GM19455 (cell line): ENCODE results near the gene PMS2.
A peak's percentile ranks its signal among the peaks of the same experiment; 100 is the strongest.
"Not testable (repeated sequence)": the region's sequence is repeated elsewhere in the genome, so short reads cannot be mapped to it uniquely, and the experiment has no call there.

ENCODE experiments used
- ATAC-seq: cut with Tn5 transposase; IDR thresholded peaks from one replicate; pipeline ENCODE4 v1.9.1; 2021; ENCODE audit not compliant: unreplicated experiment

PMS2 gene, protein sequence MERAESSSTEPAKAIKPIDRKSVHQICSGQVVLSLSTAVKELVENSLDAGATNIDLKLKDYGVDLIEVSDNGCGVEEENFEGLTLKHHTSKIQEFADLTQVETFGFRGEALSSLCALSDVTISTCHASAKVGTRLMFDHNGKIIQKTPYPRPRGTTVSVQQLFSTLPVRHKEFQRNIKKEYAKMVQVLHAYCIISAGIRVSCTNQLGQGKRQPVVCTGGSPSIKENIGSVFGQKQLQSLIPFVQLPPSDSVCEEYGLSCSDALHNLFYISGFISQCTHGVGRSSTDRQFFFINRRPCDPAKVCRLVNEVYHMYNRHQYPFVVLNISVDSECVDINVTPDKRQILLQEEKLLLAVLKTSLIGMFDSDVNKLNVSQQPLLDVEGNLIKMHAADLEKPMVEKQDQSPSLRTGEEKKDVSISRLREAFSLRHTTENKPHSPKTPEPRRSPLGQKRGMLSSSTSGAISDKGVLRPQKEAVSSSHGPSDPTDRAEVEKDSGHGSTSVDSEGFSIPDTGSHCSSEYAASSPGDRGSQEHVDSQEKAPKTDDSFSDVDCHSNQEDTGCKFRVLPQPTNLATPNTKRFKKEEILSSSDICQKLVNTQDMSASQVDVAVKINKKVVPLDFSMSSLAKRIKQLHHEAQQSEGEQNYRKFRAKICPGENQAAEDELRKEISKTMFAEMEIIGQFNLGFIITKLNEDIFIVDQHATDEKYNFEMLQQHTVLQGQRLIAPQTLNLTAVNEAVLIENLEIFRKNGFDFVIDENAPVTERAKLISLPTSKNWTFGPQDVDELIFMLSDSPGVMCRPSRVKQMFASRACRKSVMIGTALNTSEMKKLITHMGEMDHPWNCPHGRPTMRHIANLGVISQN

DNA sequence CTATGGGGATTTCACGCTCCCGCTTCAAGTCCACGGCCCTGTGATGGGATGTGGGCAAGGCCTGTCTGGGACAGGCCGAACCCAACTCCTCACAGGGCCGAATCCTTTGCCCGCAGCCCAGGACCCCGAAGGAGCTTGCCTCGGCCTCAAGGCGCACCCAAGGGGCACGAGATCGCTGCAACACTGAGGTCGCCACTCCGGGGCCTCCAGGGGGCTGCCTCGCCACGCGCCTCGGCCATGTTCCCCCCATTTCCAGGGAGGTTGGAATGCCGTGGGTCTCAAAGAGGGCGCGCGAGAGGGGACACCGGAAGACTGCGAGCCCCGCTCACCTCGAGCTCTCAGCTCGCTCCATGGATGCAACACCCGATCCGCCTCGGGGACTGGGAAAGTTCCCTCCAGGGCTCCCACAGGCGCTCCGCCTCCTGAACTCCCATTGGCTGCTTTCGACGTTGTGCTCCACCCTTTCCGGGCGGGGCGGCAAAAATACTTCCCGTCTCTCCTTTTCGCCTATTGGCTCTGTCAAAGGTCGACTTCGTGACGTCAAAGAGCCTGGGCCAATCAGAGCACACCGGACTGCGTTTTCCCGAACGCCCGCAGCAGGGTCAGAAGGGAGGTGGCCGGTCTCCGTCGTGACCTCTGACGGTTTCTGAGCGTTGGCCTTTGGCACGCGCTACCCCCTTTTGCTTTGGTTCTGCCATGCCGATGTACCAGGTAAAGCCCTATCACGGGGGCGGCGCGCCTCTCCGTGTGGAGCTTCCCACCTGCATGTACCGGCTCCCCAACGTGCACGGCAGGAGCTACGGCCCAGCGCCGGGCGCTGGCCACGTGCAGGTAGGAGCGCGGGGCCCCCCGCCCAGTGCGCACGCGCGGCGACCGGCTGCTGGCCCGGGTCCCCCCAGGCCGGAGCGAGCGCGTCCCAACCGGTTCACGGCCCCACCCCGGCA lies at the start of gene PMS2, which contains the start of gene AIMP2:
Gene PMS2, minus strand, starts transcription at position 382 of the 944 bp plus-strand sequence. Its CDS starts 30 bp downstream, at position 352.
Gene AIMP2, plus strand, starts transcription at position 605 of the 944 bp plus-strand sequence. Its CDS starts 92 bp downstream, at position 697.
- peak; percentile 98 for ATAC-seq

DNA sequence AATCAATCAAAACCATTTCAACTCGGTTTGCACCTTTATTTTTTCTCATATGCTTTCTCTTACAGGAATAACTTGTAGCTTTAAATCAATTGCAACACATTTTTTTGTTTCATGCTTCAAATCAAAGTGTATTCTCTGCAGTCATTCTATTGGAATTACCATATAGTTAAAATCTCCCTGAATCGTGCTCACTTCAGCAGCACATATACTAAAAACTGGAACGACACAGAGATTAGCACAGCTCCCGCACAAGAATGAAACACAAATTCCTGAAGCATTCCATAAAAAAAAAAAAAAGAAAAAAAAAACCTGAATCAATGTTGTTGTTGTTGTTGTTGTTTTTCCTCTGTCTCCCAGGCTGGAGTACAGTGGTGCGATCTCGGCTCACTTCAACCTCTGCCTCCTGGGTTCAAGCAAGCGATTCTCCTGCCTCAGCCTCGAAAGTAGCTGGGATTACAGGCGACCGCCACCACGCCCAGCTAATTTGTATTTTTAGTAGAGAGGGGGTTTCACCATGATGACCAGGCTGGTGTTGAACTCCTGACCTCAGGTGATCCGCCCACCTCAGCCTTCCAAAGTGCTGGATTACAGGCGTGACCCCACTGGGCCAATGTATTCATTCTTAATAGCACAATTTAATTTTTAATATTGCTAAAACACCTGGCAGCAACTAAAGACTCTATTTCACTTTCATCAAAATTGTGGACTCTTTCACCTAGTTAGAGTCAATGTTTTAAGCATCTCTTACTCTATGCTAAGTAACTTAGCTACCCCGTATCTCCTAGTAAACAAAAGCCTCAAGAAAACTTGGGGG lies 48.7 kb upstream of the PMS2 start:
- ATAC-seq: no peak

DNA sequence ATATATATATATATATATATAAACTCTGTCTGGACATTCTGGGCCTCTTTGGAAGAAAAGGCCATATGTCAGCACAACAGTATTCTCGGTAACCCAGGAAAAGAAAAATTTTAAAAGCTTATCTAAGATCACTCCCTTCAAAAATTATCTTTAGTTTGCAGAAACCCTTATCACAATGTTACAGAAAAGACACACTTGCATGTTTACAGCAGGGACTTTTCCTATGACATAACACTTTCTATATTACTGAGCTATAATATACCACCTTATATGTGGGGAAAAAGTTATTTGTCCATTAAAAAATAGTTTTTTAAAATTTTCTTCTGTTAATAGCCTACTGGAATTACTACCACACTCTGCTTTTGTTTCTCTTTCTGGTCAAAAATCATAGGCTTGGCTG lies 47.8 kb upstream of the PMS2 start:
- no peak for ATAC-seq

DNA sequence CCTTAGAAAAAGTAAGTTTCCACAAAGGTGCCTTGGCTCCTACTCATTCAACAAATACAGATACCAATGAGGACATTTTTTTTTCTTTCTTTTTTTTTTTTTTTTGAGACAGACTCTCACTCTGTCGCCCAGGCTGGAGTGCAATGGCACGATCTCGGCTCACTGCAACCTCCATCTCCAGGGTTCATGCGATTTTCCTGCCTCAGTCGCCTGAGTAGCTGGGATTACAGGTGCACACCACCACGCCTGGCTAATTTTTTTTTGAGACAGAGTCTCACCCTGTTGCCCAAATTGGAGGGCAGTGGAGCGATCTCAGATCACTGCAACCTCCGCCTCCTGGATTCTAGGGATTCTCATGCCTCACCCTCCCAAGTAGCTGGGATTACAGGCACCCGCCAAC lies 42.3 kb upstream of the PMS2 start:
- ATAC-seq: not testable (repeated sequence)

DNA sequence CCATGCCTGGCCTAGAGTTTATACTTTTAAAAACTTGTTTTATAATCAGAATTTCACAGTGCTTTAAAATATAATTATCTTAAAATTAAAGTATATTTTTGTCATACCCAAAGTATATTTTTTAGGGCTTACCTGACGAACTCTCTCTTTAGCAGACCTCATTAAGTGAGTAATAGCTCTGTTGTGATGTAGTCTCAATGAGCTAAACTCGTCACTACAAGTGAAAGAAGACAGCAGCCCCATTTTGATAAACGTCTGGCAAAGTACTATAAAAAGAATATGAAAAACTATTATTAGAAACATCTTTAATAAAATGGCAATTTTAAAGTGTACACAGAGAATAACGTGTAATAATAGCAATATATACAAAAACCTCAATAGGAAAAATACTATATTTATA lies 40.9 kb upstream of the PMS2 start:
- no peak for ATAC-seq

DNA sequence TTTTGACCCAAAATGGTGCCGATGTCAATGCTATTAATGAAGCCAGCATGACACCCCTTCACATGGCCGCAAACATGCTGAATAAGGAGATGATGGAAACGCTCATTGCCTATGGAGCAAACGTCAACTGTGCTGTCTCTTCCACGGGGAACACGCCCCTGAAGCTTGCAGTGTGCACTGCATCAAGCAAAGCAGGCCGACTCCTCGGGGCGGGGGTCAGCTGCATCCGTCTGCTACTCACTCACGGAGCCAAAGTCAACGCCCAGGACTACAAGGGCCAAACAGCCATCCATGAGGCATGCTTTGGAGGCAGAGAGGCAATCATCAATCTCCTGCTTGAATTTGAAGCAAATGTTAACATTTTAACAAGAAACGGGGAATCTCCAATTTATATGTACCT lies 26.8 kb upstream of the PMS2 start:
- no peak for ATAC-seq

DNA sequence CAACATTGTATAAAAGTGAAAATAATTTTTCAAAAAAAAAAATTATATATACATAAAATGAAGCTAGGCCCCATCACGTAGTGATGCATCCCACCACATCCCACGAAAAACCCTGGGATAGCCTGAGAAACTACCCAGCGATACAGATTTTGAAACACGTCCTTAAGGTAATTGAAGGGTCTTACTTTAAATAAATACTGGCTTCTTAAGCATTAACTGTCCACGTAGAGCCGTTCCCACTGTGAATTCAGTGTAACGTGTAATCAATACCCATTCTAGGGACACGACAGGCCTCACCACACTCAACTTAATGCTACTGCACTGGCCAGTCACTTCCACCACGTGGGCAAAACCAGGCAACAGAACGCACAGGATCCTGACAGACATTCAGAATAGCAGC lies 26.3 kb upstream of the PMS2 start:
- no peak for ATAC-seq

DNA sequence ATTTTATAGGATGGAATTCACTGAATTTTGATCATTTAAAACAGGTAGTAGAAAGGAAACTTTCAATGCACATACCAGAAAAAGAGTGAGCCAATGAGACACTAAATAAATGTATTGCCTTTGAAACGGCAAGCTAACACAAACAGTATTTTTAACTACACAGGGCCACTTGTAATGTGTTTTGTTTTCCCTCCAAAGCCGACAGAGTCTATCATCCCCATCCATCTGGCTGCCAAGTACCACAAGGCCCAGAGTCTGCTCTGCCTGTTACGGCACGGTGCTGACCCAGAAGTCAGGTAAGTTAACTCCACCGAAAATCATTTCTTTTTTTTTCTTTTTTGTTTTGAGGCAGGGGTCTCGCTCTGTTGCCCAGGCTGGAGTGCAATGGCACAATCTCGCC lies 23.8 kb upstream of the PMS2 start:
- no peak for ATAC-seq

DNA sequence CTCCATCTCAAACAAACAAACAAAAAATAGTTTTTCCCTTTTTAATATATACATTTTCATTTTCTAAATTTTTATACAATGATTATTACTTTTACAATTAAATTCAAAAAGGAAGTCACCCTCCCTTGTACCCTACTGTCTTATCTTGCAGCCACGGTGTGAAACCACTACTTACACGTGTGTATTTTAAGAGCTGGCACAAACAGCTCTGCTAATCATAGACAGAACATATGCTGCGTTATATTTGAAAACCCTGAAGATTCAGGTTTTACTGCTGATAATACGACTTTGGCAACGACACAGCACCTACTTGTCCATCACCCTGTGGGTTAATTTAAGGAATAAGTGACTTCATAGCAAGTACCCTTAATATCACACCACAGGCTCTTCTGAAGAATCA lies 23.3 kb upstream of the PMS2 start:
- ATAC-seq: no peak

DNA sequence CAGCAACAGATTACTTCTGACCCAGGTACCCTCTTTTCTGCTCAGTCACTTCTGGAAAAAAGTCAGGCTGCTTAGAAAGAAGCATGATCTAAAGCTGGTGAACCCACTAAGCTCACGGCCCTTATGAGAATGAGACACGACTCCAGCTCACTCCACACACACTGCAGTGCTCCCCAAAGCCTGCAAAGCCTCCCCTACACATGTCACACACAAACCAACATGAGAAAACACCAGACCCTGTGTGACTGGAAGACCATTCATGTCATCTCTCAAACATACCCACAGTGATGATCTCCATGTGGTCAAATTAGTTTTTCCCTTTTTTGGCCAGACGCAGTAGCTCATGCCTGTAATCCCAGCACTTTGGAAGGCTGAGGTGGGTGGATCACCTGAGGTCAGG lies 22.7 kb upstream of the PMS2 start:
- ATAC-seq: no peak

DNA sequence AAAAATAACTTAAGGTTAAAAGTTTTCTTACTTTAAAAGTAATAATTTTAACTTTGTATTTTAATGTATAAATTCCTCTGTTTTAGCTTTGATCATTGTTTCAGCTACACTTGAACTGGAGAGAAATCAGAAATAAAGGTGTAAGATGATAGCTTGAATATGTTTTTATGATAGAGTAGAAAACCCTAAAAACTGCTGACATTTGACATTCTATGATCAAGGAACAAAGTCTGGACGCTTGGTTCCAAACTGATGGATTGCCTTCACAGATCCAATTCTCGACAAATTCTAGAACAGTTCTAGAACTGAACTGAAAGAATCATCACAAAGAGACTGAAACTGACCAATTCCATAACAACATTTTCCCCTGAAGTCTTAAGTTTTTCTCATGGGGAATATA lies 22.1 kb upstream of the PMS2 start, which contains the start of gene ANKRD61:
Gene ANKRD61, plus strand, starts transcription at position 389 of the 400 bp plus-strand sequence. Its CDS starts 0 bp downstream, at position 389.
- no peak for ATAC-seq

DNA sequence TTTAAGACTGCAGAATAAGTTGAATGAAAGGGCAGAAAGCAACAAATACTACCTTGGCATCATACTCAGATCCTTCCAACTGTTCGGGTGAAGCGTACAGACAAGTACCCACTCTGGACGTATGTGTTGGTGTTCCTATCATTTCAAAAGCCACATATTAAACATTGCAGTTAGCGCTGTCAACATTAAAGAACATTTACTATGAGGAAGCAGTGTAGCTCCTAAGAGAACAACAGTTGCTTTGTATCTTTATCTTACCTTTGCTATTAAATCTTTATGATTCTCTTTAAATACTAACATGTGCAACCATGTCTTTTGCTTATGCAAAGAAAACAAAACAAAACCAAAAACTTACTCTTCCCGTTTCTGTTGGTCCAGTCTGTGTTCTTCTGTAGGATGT lies 19.7 kb upstream of the PMS2 start:
- ATAC-seq: no peak

DNA sequence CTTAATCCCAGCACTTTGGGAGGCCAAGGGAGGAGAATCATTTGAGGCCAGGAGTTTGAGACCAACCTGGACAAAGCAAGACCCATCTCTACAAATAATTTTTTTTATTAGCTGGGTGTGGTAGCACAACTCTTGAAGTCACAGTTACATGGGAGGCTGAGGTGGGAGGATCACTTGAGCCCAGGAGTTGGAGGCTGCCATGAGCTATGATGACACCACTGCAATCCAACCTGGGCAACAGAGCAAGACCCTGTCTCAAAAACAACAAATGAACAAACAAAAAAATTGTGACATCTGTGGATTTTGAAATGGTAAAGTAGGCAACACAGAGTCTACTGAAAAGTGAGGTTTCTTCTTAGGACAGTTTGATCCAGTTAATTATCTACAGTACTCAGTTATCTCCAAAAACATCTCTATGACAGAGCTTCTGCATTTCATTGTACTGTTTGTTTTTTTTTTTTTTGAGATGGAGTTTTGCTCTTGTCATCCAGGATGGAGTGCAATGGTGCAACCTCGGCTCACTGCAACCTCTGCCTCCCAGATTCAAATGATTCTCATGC lies 19.0 kb upstream of the PMS2 start:
- ATAC-seq: no peak

DNA sequence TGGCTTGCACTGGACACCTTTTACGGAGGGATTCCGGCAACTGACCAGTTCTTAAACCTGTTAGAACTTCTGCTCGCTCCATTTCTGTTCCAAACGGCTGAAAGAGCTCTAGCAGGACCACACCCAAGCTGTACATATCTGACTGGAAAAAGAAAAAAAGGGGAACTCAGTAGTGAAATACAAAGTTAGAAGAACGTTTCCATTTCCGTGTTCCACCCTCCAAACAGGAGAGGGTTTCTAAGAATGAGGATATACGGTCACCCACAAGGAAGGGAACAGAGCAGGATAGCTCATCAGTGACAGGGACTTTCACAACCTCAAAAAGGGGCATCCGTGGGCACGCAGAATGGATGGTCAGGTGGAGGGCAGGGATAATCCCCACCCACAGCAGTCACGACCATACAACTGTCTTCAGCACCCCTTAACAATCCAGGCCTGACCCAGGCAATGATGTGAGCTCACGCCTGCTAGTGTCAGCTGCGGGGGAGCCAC lies 18.0 kb upstream of the PMS2 start:
- ATAC-seq: no peak

DNA sequence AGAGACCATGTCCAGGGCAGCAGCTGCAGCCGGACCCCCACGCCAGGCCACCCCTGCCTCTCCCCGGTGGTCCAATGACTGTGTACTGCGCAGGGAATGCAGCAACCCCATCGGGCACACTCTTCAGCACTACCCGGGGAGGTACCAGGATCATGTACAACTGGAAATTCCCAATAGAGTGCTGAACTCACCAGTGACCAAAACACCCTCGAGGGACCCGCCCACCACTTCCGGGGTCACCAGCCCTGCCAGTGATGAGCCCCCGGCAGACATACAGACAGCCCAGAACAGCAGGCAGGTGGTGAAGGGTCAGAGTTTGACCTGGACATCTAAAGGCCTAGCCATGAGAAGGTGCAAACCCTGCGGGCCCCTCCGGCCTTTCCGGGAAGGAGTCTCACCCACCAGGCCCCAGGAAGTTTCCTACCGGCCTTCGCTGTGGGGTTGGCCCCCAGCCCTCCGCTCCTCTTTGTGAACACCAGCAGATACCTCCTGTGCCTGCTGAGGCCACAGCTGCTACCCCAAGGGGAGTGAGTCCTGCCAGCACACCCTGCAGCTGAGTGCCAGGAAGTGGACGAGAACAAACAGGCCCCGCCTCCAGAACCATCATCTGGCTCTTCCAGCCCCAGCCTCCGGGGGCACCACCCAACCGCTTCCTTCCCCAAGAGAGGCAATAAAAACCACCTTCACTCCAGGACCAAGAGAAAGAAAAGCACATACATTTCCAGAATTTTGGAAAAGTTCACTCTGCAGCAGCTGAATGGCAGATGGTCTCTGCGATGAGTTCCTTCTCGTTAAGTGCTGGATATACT lies 17.4 kb upstream of the PMS2 start:
- ATAC-seq: peak; percentile 86

DNA sequence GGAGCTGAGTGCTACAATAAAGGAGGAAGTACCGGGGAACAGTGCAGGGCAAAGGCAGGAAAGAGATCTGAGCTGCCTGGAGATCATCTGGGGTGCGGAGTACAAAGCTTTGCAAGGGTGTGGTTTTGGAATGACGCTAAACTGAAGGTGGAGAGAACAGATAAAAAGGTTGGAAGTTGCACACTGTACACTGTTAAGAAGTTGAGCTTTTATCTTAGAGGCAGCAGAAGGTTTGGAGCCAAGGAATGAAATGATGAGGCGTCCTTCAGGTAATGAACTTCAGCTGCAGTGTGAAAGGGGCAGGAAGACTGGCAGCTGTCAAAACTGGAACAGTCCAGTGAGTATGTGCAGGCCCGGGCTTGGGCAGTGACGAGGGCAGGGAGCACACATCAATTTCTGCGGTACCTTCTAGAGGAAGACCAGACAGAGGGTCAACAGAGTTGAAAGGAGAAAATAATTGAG lies 15.2 kb upstream of the PMS2 start:
- no peak for ATAC-seq

DNA sequence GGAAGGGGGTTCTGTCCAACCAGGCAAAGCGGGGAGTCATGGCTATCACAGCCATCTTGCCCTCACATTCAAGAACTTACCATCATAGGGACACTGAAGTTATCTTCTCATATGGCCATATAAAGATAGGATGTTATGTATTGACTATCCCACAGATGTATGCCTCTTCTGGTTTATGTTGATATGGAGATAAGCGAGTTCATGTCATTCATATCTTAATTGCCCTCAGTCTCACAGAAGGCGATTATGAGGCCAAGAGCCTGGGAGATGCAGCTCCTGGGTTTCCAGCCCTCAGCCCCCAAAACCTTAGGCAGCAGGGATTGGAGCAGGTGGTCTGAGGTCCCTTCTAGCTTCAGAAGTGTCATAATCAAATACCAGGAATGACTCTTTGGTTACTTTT lies 13.9 kb upstream of the PMS2 start:
- no peak for ATAC-seq
